Panc1 (cell line): Measurements from ENCODE around the gene KIF23. TPM values are rescaled to one million over a fixed set of nuclear protein-coding genes. Genes with fewer than 3 reads are reported as not detected.

Experiments
- ATAC-seq: fragments of 200-7000 bp; cut with Tn5 transposase; 2 replicates; pipeline ENCODE4 v1.9.1; 2020; ENCODE audit warnings: mild to moderate bottlenecking, moderate library complexity
- BruUV-seq: library from RNA; stranded (reverse); fragments of 400-500 nt; replicated peaks from 2 replicates; lab custom pipeline; 2021; lab: Mats Ljungman, UMichigan
- CTCF ChIA-PET: fragments of 300-600 bp; sonication (Branson Sonifier 250); formaldehyde crosslinking; loops from one replicate; lab custom pipeline; 2022; ENCODE audit warnings: antibody characterized with exemption; lab: Charles Lee
- POLR2A ChIA-PET: fragments of 300-600 bp; sonication (Branson Sonifier 250); formaldehyde crosslinking; loops from one replicate; lab custom pipeline; 2022; ENCODE audit warnings: antibody characterized with exemption; lab: Charles Lee
- DNase-seq: peaks from one replicate; pipeline ENCODE4 v3.0.0-alpha.2; 2010; ENCODE audit warnings: low read depth, low spot score
- H3K27ac ChIP-seq: 2 replicates; pipeline ENCODE4 v1.5.1; 2011; ENCODE audit warnings: mild to moderate bottlenecking, low read length, inconsistent platforms
- H3K27me3 ChIP-seq: fragments of 200-500 bp; sonication (Bioruptor generic); 2 replicates; pipeline ENCODE4 v1.6.0; 2014; ENCODE audit warnings: low read length, inconsistent platforms; ENCODE audit not compliant: control insufficient read depth, insufficient read depth
- H3K36me3 ChIP-seq: fragments of 200-500 bp; sonication (Bioruptor generic); 2 replicates; pipeline ENCODE4 v1.5.1; 2014; ENCODE audit warnings: inconsistent platforms, mild to moderate bottlenecking, low read length, moderate library complexity; ENCODE audit not compliant: control insufficient read depth, insufficient read depth
- H3K4me1 ChIP-seq: 2 replicates; pipeline ENCODE4 v1.5.1; 2011; ENCODE audit warnings: inconsistent platforms, mild to moderate bottlenecking, low read length, moderate library complexity; ENCODE audit not compliant: control insufficient read depth, insufficient read depth
- H3K4me3 ChIP-seq, 2 experiments: 2 replicates each; pipeline ENCODE4 v1.5.1; 2011 to 2012; ENCODE audit warnings: low read depth in 2 of 2, low read length in 2 of 2, mild to moderate bottlenecking in 2 of 2, inconsistent platforms in 1 of 2, moderate library complexity in 1 of 2
- H3K9me3 ChIP-seq: fragments of 200-500 bp; sonication (Bioruptor generic); 2 replicates; pipeline ENCODE4 v1.5.1; 2014; ENCODE audit warnings: low read depth, mild to moderate bottlenecking, inconsistent platforms, low read length, moderate library complexity; ENCODE audit not compliant: control insufficient read depth, insufficient read depth
- CTCF ChIP-seq: fragments of 450-650 bp; IDR thresholded peaks from 2 replicates; pipeline ENCODE4 v1.5.1; 2017; ENCODE audit warnings: mild to moderate bottlenecking
- POLR2AphosphoS5 ChIP-seq: IDR thresholded peaks from 2 replicates; pipeline ENCODE4 v1.6.1; 2012; ENCODE audit warnings: mild to moderate bottlenecking, low read depth, low read length, moderate library complexity
- REST ChIP-seq, 2 experiments: IDR thresholded peaks; 2 replicates each; pipeline ENCODE4 v1.6.1; 2011 to 2012; ENCODE audit warnings: low read depth in 2 of 2, control low read depth in 1 of 2, low read length in 1 of 2, mild to moderate bottlenecking in 1 of 2, moderate library complexity in 1 of 2; ENCODE audit not compliant: insufficient read depth in 1 of 2
- SIN3A ChIP-seq: IDR thresholded peaks from 2 replicates; pipeline ENCODE4 v1.6.1; 2012; ENCODE audit warnings: low read depth, mild to moderate bottlenecking, low read length, moderate library complexity, borderline replicate concordance; ENCODE audit not compliant: insufficient read depth
- TCF7L2 ChIP-seq: IDR thresholded peaks from 2 replicates; pipeline ENCODE4 v1.6.1; 2011; ENCODE audit warnings: mild to moderate bottlenecking, low read depth, low read length, inconsistent platforms
- in situ Hi-C: cut with HindIII; loops from 2 replicates; pipeline ENCODE4 v1.10.0; 2016; ENCODE audit warnings: low sequenced_read_pairs, low pct_unique_long_range_greater_than_20kb
- intact Hi-C: fragments of 100-400 bp; cut with micrococcal nuclease; formaldehyde crosslinking; loops from one replicate; pipeline ENCODE4 v1.10.0; 2022; ENCODE audit not compliant: unreplicated experiment
- total RNA-seq: library from RNA; stranded (reverse); gene quantifications from one replicate; pipeline ENCODE4 v1.2.1, GENCODE V29; 2021; ENCODE audit not compliant: unreplicated experiment

KIF23 gene
- total RNA-seq, 1 experiment from 2014 or later = 82.5 TPM

GRCh38 chr15:69460481-69460880 lies 46.3 kb downstream of the KIF23 start:
- BruUV-seq = TSS peak; percentile 70
- Histone ChIP-seq H3K36me3 (peaks cover 13% of the 10 kb centered on the region), H3K27ac (no peak overlapping the region), H3K4me3 (no peak overlapping the region), H3K27me3 (no peaks in the 10 kb centered on the region), H3K9me3 (no peaks in the 10 kb centered on the region), H3K4me1 (peaks cover 19% of the 10 kb centered on the region)
- intact Hi-C loops = no loop called here
- no peak for TF ChIP-seq TCF7L2
- TF ChIP-seq CTCF = no peak
- no peak for TF ChIP-seq SIN3A
- TF ChIP-seq REST (IDR thresholded peaks at IDR 0.05; ENCODE audit: insufficient read depth in 1 of 2, low read depth in 2 of 2, low read length in 1 of 2) = no peak
- no peak for TF ChIP-seq POLR2AphosphoS5
- DNase-seq (no peak), ATAC-seq (no peak)
- POLR2A ChIA-PET = no interaction called here
- in situ Hi-C loops = no loop called here
- CTCF ChIA-PET = no interaction called here

- in situ Hi-C loops = no loop called here
- CTCF ChIA-PET = interaction anchor here (0.5 to 1.0 kb wide), 4 partner anchors 10 to 19 kb away, joined by 3 to 6 read pairs (median 4); no protein-coding TSS in a partner anchor
- ATAC-seq (peak; percentile 22), DNase-seq (no peak)
- Histone ChIP-seq H3K9me3 (no peaks in the 10 kb centered on the region), H3K4me1 (peaks cover 23% of the 10 kb centered on the region), H3K27ac (peak overlapping the region; percentile 71), H3K36me3 (no peaks in the 10 kb centered on the region), H3K4me3 (peak overlapping the region; percentile 54 to 62), H3K27me3 (no peaks in the 10 kb centered on the region)
- intact Hi-C loops = no loop called here
- 0 out of 2 replicates have a peak, but pooled peaks have one; percentile 20 for TF ChIP-seq SIN3A
- no peak for TF ChIP-seq POLR2AphosphoS5
- TF ChIP-seq CTCF = no peak
- no peak for TF ChIP-seq REST (IDR thresholded peaks at IDR 0.05; ENCODE audit: insufficient read depth in 1 of 2, low read depth in 2 of 2, low read length in 1 of 2)
- BruUV-seq = TSS peak; percentile 86
- POLR2A ChIA-PET = interaction anchor here (0.5 to 2.4 kb wide), 10 partner anchors 8 to 1263 kb away, joined by 3 to 13 read pairs (median 3); partner anchors contain the start of gene RPLP1
Measured at GRCh38 chr15:69462030-69462492, 47.9 kb downstream of the KIF23 start.
